ENCODE data around the gene TPI1.
A peak's percentile ranks its signal among the peaks of the same experiment; 100 is the strongest.

Gene TPI1

GRCh38 chr12:6912164-6912935 lies 45.0 kb downstream of the TPI1 start:
- DNase-seq (ENCODE audit: low read depth), result no peak
- no peak overlapping the region for H3K4me3 ChIP-seq (ENCODE audit: low read length)
- TF ChIP-seq CTCF (conservative IDR thresholded peaks at IDR 0.05; ENCODE audit: low read length), result no peak

GRCh38 chr12:6914246-6914946 lies 47.1 kb downstream of the TPI1 start, which contains the start of gene ENO2:
Gene ENO2 (plus strand): TSS chr12:6914580. CDS start chr12:6915833, 1,253 bp downstream.
- TF ChIP-seq CTCF (conservative IDR thresholded peaks at IDR 0.05; ENCODE audit: low read length), result no peak
- peak; percentile 61 for DNase-seq (ENCODE audit: low read depth)
- H3K4me3 ChIP-seq (ENCODE audit: low read length), result peak within 1 kb of the TSS; percentile 70

GRCh38 chr12:6914947-6915788 lies 47.8 kb downstream of the TPI1 start:
- no peak for DNase-seq (ENCODE audit: low read depth)
- H3K4me3 ChIP-seq (ENCODE audit: low read length), result peak overlapping the region; percentile 70
- TF ChIP-seq CTCF (conservative IDR thresholded peaks at IDR 0.05; ENCODE audit: low read length), result no peak

- H3K4me3 ChIP-seq (ENCODE audit: low read length), result peak overlapping the region; percentile 70; the same call in 1 of the 2 replicates
- DNase-seq (ENCODE audit: low read depth), result no peak
- TF ChIP-seq CTCF (conservative IDR thresholded peaks at IDR 0.05; ENCODE audit: low read length), result no peak
These were observed 48.5 kb downstream of the TPI1 start for GRCh38 chr12:6915789-6916285.

- DNase-seq (ENCODE audit: low read depth), result no peak
- TF ChIP-seq CTCF (conservative IDR thresholded peaks at IDR 0.05; ENCODE audit: low read length), result no peak
- no peak overlapping the region for H3K4me3 ChIP-seq (ENCODE audit: low read length)
These were observed 49.3 kb downstream of the TPI1 start for GRCh38 chr12:6916426-6917200.

GRCh38 chr12:6917491-6918231 lies 50.3 kb downstream of the TPI1 start:
- DNase-seq (ENCODE audit: low read depth), result no peak
- no peak for TF ChIP-seq CTCF (conservative IDR thresholded peaks at IDR 0.05; ENCODE audit: low read length)
- no peak overlapping the region for H3K4me3 ChIP-seq (ENCODE audit: low read length)
